Measurements from ENCODE around the gene HDAC4.

HDAC4 gene

DNA sequence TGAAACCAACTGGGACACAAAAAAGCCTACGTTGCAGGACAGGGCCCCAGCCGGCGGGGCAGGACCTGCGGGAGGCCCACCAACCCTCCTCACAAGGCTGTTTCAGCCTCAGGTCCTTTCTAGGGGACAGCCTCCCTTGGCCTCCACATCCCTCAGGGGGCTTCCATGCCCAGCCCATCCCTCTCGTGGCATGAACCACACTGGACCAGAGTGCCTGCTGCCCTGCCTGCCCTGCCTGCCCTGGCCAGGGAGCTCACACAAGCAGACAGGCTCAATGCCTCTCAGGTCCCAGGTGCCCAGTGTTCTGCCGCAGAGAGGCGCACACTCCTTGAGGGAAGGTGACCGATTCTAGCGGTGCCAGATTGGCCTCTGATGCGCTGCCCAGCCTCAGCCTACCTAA lies 57.4 kb downstream of the HDAC4 start:
- no peak overlapping the region for H3K18ac ChIP-seq (ENCODE audit: low read length)
- no peak overlapping the region for H3K4me3 ChIP-seq (ENCODE audit: low read depth, low read length)
- H3K27me3 ChIP-seq (ENCODE audit: insufficient read depth, low read length), result no peaks in the 10 kb centered on the region
- H3K27ac ChIP-seq (ENCODE audit: low read depth, low read length), result no peak overlapping the region
- H4K91ac ChIP-seq (ENCODE audit: low read depth, low read length), result no peak overlapping the region
- no peak for DNase-seq
- no peaks in the 10 kb centered on the region for H3K79me2 ChIP-seq (ENCODE audit: control insufficient read depth, insufficient read depth, low read length, poor library complexity)
- H3K36me3 ChIP-seq (ENCODE audit: control insufficient read depth in 1 of 2, insufficient read depth in 2 of 2, low read length in 2 of 2), result no peaks in the 10 kb centered on the region
- no peaks in the 10 kb centered on the region for H3K79me1 ChIP-seq (ENCODE audit: low read length)
- no peak overlapping the region for H4K8ac ChIP-seq (ENCODE audit: low read depth, low read length)
- no peak overlapping the region for H2AK5ac ChIP-seq (ENCODE audit: low read length)
- H2BK120ac ChIP-seq (ENCODE audit: insufficient read depth, low read length, poor library complexity), result no peak overlapping the region
- H3K9me3 ChIP-seq (ENCODE audit: insufficient read depth, low read depth, low read length), result peaks cover 2% of the 10 kb centered on the region
- H2BK5ac ChIP-seq (ENCODE audit: low read depth, low read length, poor library complexity), result no peak overlapping the region
- H3K23ac ChIP-seq (ENCODE audit: low read length), result no peak overlapping the region
- no peak overlapping the region for H3K14ac ChIP-seq (ENCODE audit: low read length)
- no peak overlapping the region for H3K4me2 ChIP-seq (ENCODE audit: low read length)
- no peak overlapping the region for H2BK12ac ChIP-seq (ENCODE audit: low read length)
- H3K4ac ChIP-seq (ENCODE audit: low read depth, low read length), result no peak overlapping the region
- no CpG with 5 or more reads among the region's 10 CpGs for WGBS (ENCODE audit: extremely low coverage, insufficient coverage, insufficient read length)
- no peaks in the 10 kb centered on the region for H3K4me1 ChIP-seq (ENCODE audit: control insufficient read depth in 1 of 2, insufficient read depth in 2 of 2, low read length in 2 of 2)
- H2AFZ ChIP-seq (ENCODE audit: insufficient read depth, low read length, poor library complexity), result no peak overlapping the region
- no peak overlapping the region for H4K12ac ChIP-seq (ENCODE audit: low read depth, low read length)
- H3K9ac ChIP-seq (ENCODE audit: low read length), result no peak overlapping the region

DNA sequence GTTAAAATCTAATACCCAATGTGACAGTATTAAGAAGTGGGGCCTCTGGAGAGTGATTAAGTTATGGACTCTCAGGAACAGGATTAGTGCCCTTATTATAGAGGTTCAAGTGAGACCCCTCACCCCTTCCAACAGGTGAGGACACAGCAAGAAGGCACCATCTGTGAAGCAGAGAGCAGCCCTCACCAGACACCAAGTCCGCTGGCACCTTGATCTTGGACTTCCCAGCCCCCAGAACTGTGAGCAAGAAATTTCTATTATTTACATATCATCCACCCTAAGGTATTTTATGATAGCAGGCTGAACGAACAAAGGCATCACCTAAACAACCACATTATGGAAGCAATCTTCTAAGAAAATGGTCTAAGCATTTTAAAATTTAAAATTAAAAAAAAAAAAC lies 59.0 kb downstream of the HDAC4 start:
- H3K36me3 ChIP-seq (ENCODE audit: control insufficient read depth in 1 of 2, insufficient read depth in 2 of 2, low read length in 2 of 2), result no peaks in the 10 kb centered on the region
- no peak overlapping the region for H3K4me2 ChIP-seq (ENCODE audit: low read length)
- H2BK5ac ChIP-seq (ENCODE audit: low read depth, low read length, poor library complexity), result no peak overlapping the region
- H3K18ac ChIP-seq (ENCODE audit: low read length), result no peak overlapping the region
- no peak overlapping the region for H3K9ac ChIP-seq (ENCODE audit: low read length)
- no peak overlapping the region for H2AK5ac ChIP-seq (ENCODE audit: low read length)
- H3K9me3 ChIP-seq (ENCODE audit: insufficient read depth, low read depth, low read length), result peaks cover 2% of the 10 kb centered on the region
- H4K12ac ChIP-seq (ENCODE audit: low read depth, low read length), result no peak overlapping the region
- no peak overlapping the region for H3K4ac ChIP-seq (ENCODE audit: low read depth, low read length)
- no peaks in the 10 kb centered on the region for H3K4me1 ChIP-seq (ENCODE audit: control insufficient read depth in 1 of 2, insufficient read depth in 2 of 2, low read length in 2 of 2)
- H4K8ac ChIP-seq (ENCODE audit: low read depth, low read length), result no peak overlapping the region
- no peaks in the 10 kb centered on the region for H3K27me3 ChIP-seq (ENCODE audit: insufficient read depth, low read length)
- DNase-seq, result no peak
- H2BK12ac ChIP-seq (ENCODE audit: low read length), result no peak overlapping the region
- no peak overlapping the region for H3K27ac ChIP-seq (ENCODE audit: low read depth, low read length)
- H3K23ac ChIP-seq (ENCODE audit: low read length), result no peak overlapping the region
- no peak overlapping the region for H2AFZ ChIP-seq (ENCODE audit: insufficient read depth, low read length, poor library complexity)
- no peak overlapping the region for H4K91ac ChIP-seq (ENCODE audit: low read depth, low read length)
- no peaks in the 10 kb centered on the region for H3K79me2 ChIP-seq (ENCODE audit: control insufficient read depth, insufficient read depth, low read length, poor library complexity)
- H3K4me3 ChIP-seq (ENCODE audit: low read depth, low read length), result no peak overlapping the region
- WGBS (ENCODE audit: extremely low coverage, insufficient coverage, insufficient read length), result no CpG with 5 or more reads among the region's 2 CpGs
- H2BK120ac ChIP-seq (ENCODE audit: insufficient read depth, low read length, poor library complexity), result no peak overlapping the region
- H3K14ac ChIP-seq (ENCODE audit: low read length), result no peak overlapping the region
- H3K79me1 ChIP-seq (ENCODE audit: low read length), result no peaks in the 10 kb centered on the region

DNA sequence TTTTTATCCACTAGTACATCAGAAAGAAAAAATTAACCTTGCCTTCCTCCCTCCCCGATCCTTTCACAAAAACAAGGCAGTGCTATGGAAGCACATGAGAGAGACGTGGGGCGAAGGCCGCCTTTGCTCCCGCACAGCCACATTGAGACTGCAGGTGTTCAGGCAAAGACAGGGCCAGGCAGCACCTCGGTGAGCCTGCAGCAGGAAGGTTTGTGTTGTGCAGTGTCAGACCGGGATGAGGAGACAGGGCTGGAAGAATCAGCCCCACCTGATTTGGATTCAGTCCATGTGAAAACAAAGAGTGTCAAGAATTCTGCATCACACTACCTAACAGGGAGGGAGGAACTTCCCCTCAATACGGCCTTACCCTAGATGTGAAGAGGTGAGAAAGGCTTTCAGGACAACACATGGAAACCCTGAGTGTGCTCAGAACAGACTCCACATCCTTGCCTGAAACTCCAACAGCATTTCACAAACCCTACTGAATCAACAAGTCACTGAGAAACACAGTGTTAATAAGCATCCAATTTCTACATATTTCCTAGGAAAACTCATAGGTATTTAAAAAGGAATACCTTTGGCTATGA lies 59.6 kb downstream of the HDAC4 start:
- no CpG with 5 or more reads among the region's 8 CpGs for WGBS (ENCODE audit: extremely low coverage, insufficient coverage, insufficient read length)

DNA sequence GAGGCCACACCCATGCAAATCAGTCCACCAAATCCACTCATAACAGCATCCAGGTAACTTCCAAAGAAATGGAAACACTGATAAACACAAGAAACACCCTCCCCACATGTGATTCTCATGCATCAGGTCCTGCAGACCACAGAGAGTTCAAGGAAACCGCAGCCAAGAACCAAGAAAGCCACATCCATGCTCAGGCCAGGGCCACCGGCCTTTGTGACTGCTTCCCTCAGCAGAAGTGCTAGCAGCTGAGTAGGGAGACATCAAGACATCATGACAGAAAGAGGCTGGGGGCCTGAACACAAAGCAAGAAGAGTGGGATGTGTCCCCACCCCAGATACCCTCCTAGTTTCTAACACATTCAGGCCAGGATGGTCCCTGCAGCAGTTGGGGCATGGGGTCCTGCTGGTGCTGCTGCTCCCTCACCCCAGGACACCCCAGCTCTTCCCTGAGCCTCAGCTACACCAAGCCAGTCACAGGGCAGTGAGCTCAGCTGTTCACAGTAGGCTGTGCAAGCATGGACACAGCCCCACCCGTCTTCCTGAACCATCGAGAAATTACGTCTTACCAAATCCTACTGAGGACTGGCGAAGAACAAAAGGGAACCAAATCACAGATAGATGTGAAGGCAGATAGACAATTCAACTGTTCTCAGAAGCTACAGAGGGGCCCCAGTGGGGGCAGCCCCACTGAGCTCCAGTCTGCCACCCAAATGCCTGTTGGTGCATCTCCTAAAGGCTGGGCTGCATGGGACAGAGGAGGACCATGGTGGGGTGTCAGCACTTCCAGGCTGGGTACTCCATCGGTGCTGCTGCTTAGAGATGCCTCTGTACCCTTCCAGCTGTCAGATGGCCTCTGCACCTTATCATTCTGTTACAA lies 60.9 kb downstream of the HDAC4 start:
- no peak overlapping the region for H2BK120ac ChIP-seq (ENCODE audit: insufficient read depth, low read length, poor library complexity)
- H2AFZ ChIP-seq (ENCODE audit: insufficient read depth, low read length, poor library complexity), result no peak overlapping the region
- H3K4ac ChIP-seq (ENCODE audit: low read depth, low read length), result no peak overlapping the region
- no peaks in the 10 kb centered on the region for H3K27me3 ChIP-seq (ENCODE audit: insufficient read depth, low read length)
- no peak overlapping the region for H3K18ac ChIP-seq (ENCODE audit: low read length)
- no peak overlapping the region for H2AK5ac ChIP-seq (ENCODE audit: low read length)
- no peak overlapping the region for H3K14ac ChIP-seq (ENCODE audit: low read length)
- no peak overlapping the region for H3K27ac ChIP-seq (ENCODE audit: low read depth, low read length)
- H3K79me1 ChIP-seq (ENCODE audit: low read length), result no peaks in the 10 kb centered on the region
- H3K79me2 ChIP-seq (ENCODE audit: control insufficient read depth, insufficient read depth, low read length, poor library complexity), result no peaks in the 10 kb centered on the region
- no peak overlapping the region for H3K23ac ChIP-seq (ENCODE audit: low read length)
- H4K8ac ChIP-seq (ENCODE audit: low read depth, low read length), result no peak overlapping the region
- H4K12ac ChIP-seq (ENCODE audit: low read depth, low read length), result no peak overlapping the region
- no peak overlapping the region for H2BK12ac ChIP-seq (ENCODE audit: low read length)
- H3K4me3 ChIP-seq (ENCODE audit: low read depth, low read length), result no peak overlapping the region
- peaks cover 2% of the 10 kb centered on the region for H3K9me3 ChIP-seq (ENCODE audit: insufficient read depth, low read depth, low read length)
- no peaks in the 10 kb centered on the region for H3K4me1 ChIP-seq (ENCODE audit: control insufficient read depth in 1 of 2, insufficient read depth in 2 of 2, low read length in 2 of 2)
- no peak overlapping the region for H4K91ac ChIP-seq (ENCODE audit: low read depth, low read length)
- no CpG with 5 or more reads among the region's 7 CpGs for WGBS (ENCODE audit: extremely low coverage, insufficient coverage, insufficient read length)
- H2BK5ac ChIP-seq (ENCODE audit: low read depth, low read length, poor library complexity), result no peak overlapping the region
- no peaks in the 10 kb centered on the region for H3K36me3 ChIP-seq (ENCODE audit: control insufficient read depth in 1 of 2, insufficient read depth in 2 of 2, low read length in 2 of 2)
- H3K4me2 ChIP-seq (ENCODE audit: low read length), result no peak overlapping the region
- no peak for DNase-seq
- H3K9ac ChIP-seq (ENCODE audit: low read length), result no peak overlapping the region

More for the DNA sequence above, 59.6 kb downstream of the HDAC4 start:
- H2BK12ac ChIP-seq (ENCODE audit: low read length), result no peak overlapping the region
- no peak overlapping the region for H3K4me3 ChIP-seq (ENCODE audit: low read depth, low read length)
- peaks cover 2% of the 10 kb centered on the region for H3K9me3 ChIP-seq (ENCODE audit: insufficient read depth, low read depth, low read length)
- H3K27me3 ChIP-seq (ENCODE audit: insufficient read depth, low read length), result no peaks in the 10 kb centered on the region
- DNase-seq, result no peak
- no peaks in the 10 kb centered on the region for H3K4me1 ChIP-seq (ENCODE audit: control insufficient read depth in 1 of 2, insufficient read depth in 2 of 2, low read length in 2 of 2)
- no peaks in the 10 kb centered on the region for H3K79me2 ChIP-seq (ENCODE audit: control insufficient read depth, insufficient read depth, low read length, poor library complexity)
- H2AK5ac ChIP-seq (ENCODE audit: low read length), result no peak overlapping the region
- H3K36me3 ChIP-seq (ENCODE audit: control insufficient read depth in 1 of 2, insufficient read depth in 2 of 2, low read length in 2 of 2), result no peaks in the 10 kb centered on the region
- H3K27ac ChIP-seq (ENCODE audit: low read depth, low read length), result no peak overlapping the region
- no peak overlapping the region for H3K14ac ChIP-seq (ENCODE audit: low read length)
- no peak overlapping the region for H4K8ac ChIP-seq (ENCODE audit: low read depth, low read length)
- no peak overlapping the region for H3K4me2 ChIP-seq (ENCODE audit: low read length)
- no peak overlapping the region for H2BK5ac ChIP-seq (ENCODE audit: low read depth, low read length, poor library complexity)
- H4K91ac ChIP-seq (ENCODE audit: low read depth, low read length), result no peak overlapping the region
- H2BK120ac ChIP-seq (ENCODE audit: insufficient read depth, low read length, poor library complexity), result no peak overlapping the region
- H3K9ac ChIP-seq (ENCODE audit: low read length), result no peak overlapping the region
- H3K23ac ChIP-seq (ENCODE audit: low read length), result no peak overlapping the region
- H3K4ac ChIP-seq (ENCODE audit: low read depth, low read length), result no peak overlapping the region
- no peak overlapping the region for H4K12ac ChIP-seq (ENCODE audit: low read depth, low read length)
- no peak overlapping the region for H2AFZ ChIP-seq (ENCODE audit: insufficient read depth, low read length, poor library complexity)
- H3K79me1 ChIP-seq (ENCODE audit: low read length), result no peaks in the 10 kb centered on the region
- no peak overlapping the region for H3K18ac ChIP-seq (ENCODE audit: low read length)
